Natural killer cell (primary cell): ENCODE data around the gene RNGTT. TPM values are rescaled to one million over a fixed set of nuclear protein-coding genes. Genes with fewer than 3 reads are reported as not detected.

Experiments
- ATAC-seq, 3 donors: fragments of 150-1000 bp in 2 of 3; fragments of 200-7000 bp in 1 of 3; cut with Tn5 transposase; 1 replicate in 1 of 3; 2 replicates in 2 of 3; pipeline ENCODE4 v1.10.0; 2021; ENCODE audit warnings: mild to moderate bottlenecking in 2 of 3, moderate library complexity in 2 of 3
- DNase-seq, 2 donors: peaks; one replicate each; pipeline versions ENCODE4 v3.0.0 to v3.0.0-alpha.2; 2013 to 2021; ENCODE audit warnings: mixed read lengths in 1 of 2
- H3K27ac ChIP-seq: one replicate; pipeline ENCODE4 v1.5.1; 2013; ENCODE audit warnings: mild to moderate bottlenecking, low read length
- H3K27me3 ChIP-seq: one replicate; pipeline ENCODE4 v1.6.1; 2013; ENCODE audit warnings: low read length; ENCODE audit not compliant: control insufficient read depth, insufficient read depth
- H3K36me3 ChIP-seq: one replicate; pipeline ENCODE4 v1.6.1; 2013; ENCODE audit warnings: low read length; ENCODE audit not compliant: control insufficient read depth, insufficient read depth
- H3K4me1 ChIP-seq: one replicate; pipeline ENCODE4 v1.6.1; 2013; ENCODE audit warnings: low read length; ENCODE audit not compliant: control insufficient read depth, insufficient read depth
- H3K4me3 ChIP-seq: one replicate; pipeline ENCODE4 v1.5.1; 2013; ENCODE audit warnings: low read length
- H3K9me3 ChIP-seq: one replicate; pipeline ENCODE4 v1.6.1; 2013; ENCODE audit warnings: low read length; ENCODE audit not compliant: control insufficient read depth, insufficient read depth
- H3K27ac Mint-ChIP-seq, 2 donors: one replicate each; pipeline ENCODE4 v1.8.0; 2022; ENCODE audit warnings: mild to moderate bottlenecking in 2 of 2, mixed read lengths in 2 of 2, moderate library complexity in 1 of 2
- H3K27me3 Mint-ChIP-seq, 2 donors: one replicate each; pipeline ENCODE4 v1.8.0; 2022; ENCODE audit warnings: low read depth in 2 of 2, mixed read lengths in 2 of 2
- H3K36me3 Mint-ChIP-seq: one replicate; pipeline ENCODE4 v1.8.0; 2022; ENCODE audit warnings: mixed read lengths
- H3K4me1 Mint-ChIP-seq, 2 donors: one replicate each; pipeline ENCODE4 v1.8.0; 2022; ENCODE audit warnings: mixed read lengths in 2 of 2
- H3K4me3 Mint-ChIP-seq: one replicate; pipeline ENCODE4 v1.8.0; 2022; ENCODE audit warnings: mild to moderate bottlenecking, moderate library complexity, mixed read lengths
- H3K9me3 Mint-ChIP-seq, 2 donors: one replicate each; pipeline ENCODE4 v1.8.0; 2022; ENCODE audit warnings: mixed read lengths in 2 of 2
- CTCF ChIP-seq: fragments of 200-600 bp; IDR thresholded peaks from one replicate; pipeline ENCODE4 v1.8.0; 2022; ENCODE audit warnings: antibody characterized with exemption
- WGBS: methylation state at CpG from one replicate; pipeline ENCODE4 v1.1.7; 2013; ENCODE audit warnings: missing lambda C conversion rate; ENCODE audit not compliant: insufficient coverage; 5-methylcytosine and 5-hydroxymethylcytosine counted together
- intact Hi-C: fragments of 100-400 bp; cut with micrococcal nuclease; formaldehyde crosslinking; loops from one replicate; pipeline ENCODE4 v1.14.2; 2022
- total RNA-seq, 4 donors: library from RNA; stranded (reverse); fragments of 120-200 nt in 1 of 4; gene quantifications; one replicate each; pipeline versions ENCODE4 v1.2.3 to v1.2.4, GENCODE V29; 2013 to 2022

The RNGTT gene
- total RNA-seq, 3 donors from 2014 or later (not counting 1 experiment from before 2014, with no cell fraction given): 23.1 to 27.2 (median 23.1) TPM

GRCh38 chr6:88890394-88890793, 73.0 kb downstream of the RNGTT start:
- Mint-ChIP-seq H3K27me3 (no peaks in the 10 kb centered on the region), H3K27ac (no peak overlapping the region)
- ATAC-seq: no peak

GRCh38 chr6:88884361-88884760, 79.1 kb downstream of the RNGTT start:
- H3K9me3 ChIP-seq: no peaks in the 10 kb centered on the region
- no peak overlapping the region for H3K27ac ChIP-seq
- Mint-ChIP-seq H3K36me3 (peaks cover 19% of the 10 kb centered on the region), H3K4me1 (peaks cover 0 to 5% of the 10 kb centered on the region in 2 donors), H3K4me3 (no peak overlapping the region), H3K9me3 (no peaks in the 10 kb centered on the region), H3K27ac (no peak overlapping the region), H3K27me3 (no peaks in the 10 kb centered on the region)
- no peaks in the 10 kb centered on the region for H3K4me1 ChIP-seq
- intact Hi-C loops: no loop called here
- DNase-seq: no peak
- H3K27me3 ChIP-seq: no peaks in the 10 kb centered on the region
- H3K4me3 ChIP-seq: no peak overlapping the region
- no peak for TF ChIP-seq CTCF
- no peak for ATAC-seq
- H3K36me3 ChIP-seq: peaks cover 19% of the 10 kb centered on the region

More at GRCh38 chr6:88890394-88890793, 73.0 kb downstream of the RNGTT start:
- H3K36me3 ChIP-seq: peaks cover 21% of the 10 kb centered on the region
- no peak for DNase-seq
- WGBS: 94% methylated on average over 2 of the region's 3 CpGs
- no peak overlapping the region for H3K4me3 ChIP-seq
- Mint-ChIP-seq H3K4me1 (no peaks in the 10 kb centered on the region), H3K36me3 (peaks cover 13% of the 10 kb centered on the region), H3K9me3 (no peaks in the 10 kb centered on the region), H3K4me3 (no peak overlapping the region)
- no peaks in the 10 kb centered on the region for H3K4me1 ChIP-seq
- no peaks in the 10 kb centered on the region for H3K9me3 ChIP-seq
- no peaks in the 10 kb centered on the region for H3K27me3 ChIP-seq
- TF ChIP-seq CTCF: no peak
- no peak overlapping the region for H3K27ac ChIP-seq
- intact Hi-C loops: no loop called here

GRCh38 chr6:88882536-88882935, 80.9 kb downstream of the RNGTT start:
- no peak overlapping the region for H3K4me3 Mint-ChIP-seq
- no peaks in the 10 kb centered on the region for H3K9me3 Mint-ChIP-seq
- peaks cover 0 to 5% of the 10 kb centered on the region in 2 donors for H3K4me1 Mint-ChIP-seq
- intact Hi-C loops: no loop called here
- Histone ChIP-seq H3K36me3 (peaks cover 15% of the 10 kb centered on the region), H3K4me3 (no peak overlapping the region), H3K4me1 (no peaks in the 10 kb centered on the region), H3K9me3 (no peaks in the 10 kb centered on the region), H3K27ac (no peak overlapping the region), H3K27me3 (no peaks in the 10 kb centered on the region)
- no peaks in the 10 kb centered on the region for H3K27me3 Mint-ChIP-seq
- no peak for TF ChIP-seq CTCF
- no peak overlapping the region for H3K27ac Mint-ChIP-seq
- DNase-seq (no peak), ATAC-seq (no peak)
- WGBS: 100% methylated on average over 2 of the region's 2 CpGs
- H3K36me3 Mint-ChIP-seq: peaks cover 19% of the 10 kb centered on the region

- Mint-ChIP-seq H3K4me3 (no peak overlapping the region), H3K27ac (no peak overlapping the region), H3K27me3 (no peaks in the 10 kb centered on the region), H3K4me1 (peaks cover 4 to 5% of the 10 kb centered on the region in 2 donors), H3K9me3 (no peaks in the 10 kb centered on the region), H3K36me3 (peaks cover 16% of the 10 kb centered on the region)
- TF ChIP-seq CTCF: no peak
- Histone ChIP-seq H3K27ac (no peak overlapping the region), H3K4me1 (no peaks in the 10 kb centered on the region), H3K36me3 (peaks cover 10% of the 10 kb centered on the region), H3K4me3 (no peak overlapping the region), H3K27me3 (no peaks in the 10 kb centered on the region), H3K9me3 (no peaks in the 10 kb centered on the region)
- ATAC-seq (no peak), DNase-seq (no peak)
- 71% methylated on average over 1 of the region's 1 CpG for WGBS
- intact Hi-C loops: no loop called here
These were observed 82.0 kb downstream of the RNGTT start for GRCh38 chr6:88881451-88881850.
